ENCODE results near the gene IER5L.
A peak's percentile ranks its signal among the peaks of the same experiment; 100 is the strongest.

The IER5L gene

DNA sequence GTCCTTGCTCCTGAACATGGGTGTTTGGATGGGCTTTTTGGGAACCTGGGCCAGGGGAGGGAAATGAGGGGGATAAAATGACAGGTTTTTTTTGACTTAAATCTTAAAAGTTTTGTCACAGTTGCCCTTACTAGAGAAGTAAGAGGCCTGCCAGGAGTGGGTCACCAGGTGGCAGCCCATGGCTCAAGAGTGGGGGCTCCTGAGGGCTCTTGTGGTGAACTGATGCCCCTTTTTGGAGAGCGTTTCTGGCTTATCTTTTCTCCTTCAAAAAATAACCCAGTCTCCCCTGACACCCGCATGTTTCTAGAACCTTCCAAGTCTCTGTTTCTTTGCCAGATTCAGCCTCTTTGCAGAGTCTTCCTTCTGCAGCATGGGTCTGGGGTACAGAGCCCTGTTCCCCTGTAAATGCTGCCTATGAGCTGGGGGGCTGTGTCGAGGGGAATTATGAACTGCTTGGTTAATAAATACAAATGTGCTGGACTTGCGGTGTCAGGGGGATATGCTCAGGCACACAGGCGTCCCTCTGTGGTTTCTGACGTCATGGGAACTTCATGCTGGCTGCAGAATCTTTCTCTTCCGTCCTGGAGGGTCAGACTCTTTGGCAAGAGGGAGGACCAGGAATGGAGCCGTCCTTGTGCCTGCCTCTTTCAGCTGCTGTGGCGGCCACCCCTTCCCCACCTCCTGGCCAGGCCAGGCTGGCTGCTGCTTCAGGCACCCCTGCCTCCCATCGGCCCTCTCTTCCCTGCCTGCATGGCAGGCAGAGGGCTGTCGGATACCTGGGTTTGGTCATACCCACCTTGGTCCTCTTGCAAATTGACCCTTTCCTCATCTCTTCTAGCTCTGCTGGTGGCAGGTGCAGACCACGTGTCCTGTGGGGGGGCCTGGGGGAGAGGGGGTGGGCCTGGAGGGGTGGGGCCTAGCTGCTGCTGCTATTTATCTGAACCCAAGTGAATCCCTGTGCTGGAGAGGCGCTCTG is 36.7 kb downstream of the IER5L start:
- peak overlapping the region; percentile 99 for H3K27ac ChIP-seq (ENCODE audit: low read length)
- no peaks in the 10 kb centered on the region for H3K9me3 ChIP-seq (ENCODE audit: insufficient read depth, low read depth, low read length)
- peak overlapping the region; percentile 83; the same call in 1 of the 2 replicates for H3K9ac ChIP-seq (ENCODE audit: low read depth, low read length)
- H3K4me1 ChIP-seq (ENCODE audit: insufficient read depth, low read length) = peaks cover 45% of the 10 kb centered on the region
- H3K36me3 ChIP-seq (ENCODE audit: insufficient read depth, low read depth, low read length) = peaks cover 48% of the 10 kb centered on the region
- peak overlapping the region; percentile 71 for H3K4me3 ChIP-seq (ENCODE audit: low read length)
- H3K27me3 ChIP-seq (ENCODE audit: insufficient read depth, low read length) = no peaks in the 10 kb centered on the region

DNA sequence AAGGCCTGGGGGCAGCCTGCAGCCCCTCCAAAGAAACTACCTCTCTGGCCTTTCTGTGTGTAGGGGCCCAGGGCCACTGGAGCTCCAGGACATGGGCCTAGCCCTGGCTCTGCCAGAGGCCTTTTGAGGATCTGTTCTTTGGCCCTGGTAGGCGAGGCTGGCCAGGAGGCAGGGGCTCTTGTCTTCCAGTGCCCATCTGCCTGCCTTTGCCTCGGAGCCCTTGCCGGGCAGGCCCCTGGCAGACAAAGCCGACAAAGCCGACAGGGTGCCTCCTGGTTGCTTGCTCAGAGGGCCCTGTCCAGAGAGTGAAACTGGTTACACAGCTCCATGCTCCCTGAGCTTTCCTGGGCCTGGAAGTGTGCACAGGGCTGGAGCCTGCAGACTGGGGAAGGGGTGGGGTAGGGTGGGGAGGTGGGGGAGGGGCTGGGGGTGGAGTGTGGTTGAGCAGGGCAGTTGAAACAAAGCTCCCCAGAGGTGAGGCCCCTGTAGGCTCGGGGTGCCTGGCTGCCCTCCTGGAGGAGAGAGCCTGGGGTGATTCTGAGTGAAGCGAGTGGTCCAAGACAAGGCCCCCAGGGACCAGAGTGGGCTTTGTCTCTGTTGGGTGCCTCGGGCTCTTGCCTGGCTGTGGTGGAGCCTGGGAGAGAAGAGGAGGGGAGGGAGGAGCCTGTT is 37.5 kb downstream of the IER5L start:
- Histone ChIP-seq H3K36me3 (ENCODE audit: insufficient read depth, low read depth, low read length) (peaks cover 49% of the 10 kb centered on the region), H3K27me3 (ENCODE audit: insufficient read depth, low read length) (no peaks in the 10 kb centered on the region), H3K27ac (ENCODE audit: low read length) (peak overlapping the region; percentile 99), H3K4me1 (ENCODE audit: insufficient read depth, low read length) (peaks cover 40% of the 10 kb centered on the region), H3K9me3 (ENCODE audit: insufficient read depth, low read depth, low read length) (no peaks in the 10 kb centered on the region), H3K4me3 (ENCODE audit: low read length) (peak overlapping the region; percentile 71), H3K9ac (ENCODE audit: low read depth, low read length) (peak overlapping the region; percentile 98)

DNA sequence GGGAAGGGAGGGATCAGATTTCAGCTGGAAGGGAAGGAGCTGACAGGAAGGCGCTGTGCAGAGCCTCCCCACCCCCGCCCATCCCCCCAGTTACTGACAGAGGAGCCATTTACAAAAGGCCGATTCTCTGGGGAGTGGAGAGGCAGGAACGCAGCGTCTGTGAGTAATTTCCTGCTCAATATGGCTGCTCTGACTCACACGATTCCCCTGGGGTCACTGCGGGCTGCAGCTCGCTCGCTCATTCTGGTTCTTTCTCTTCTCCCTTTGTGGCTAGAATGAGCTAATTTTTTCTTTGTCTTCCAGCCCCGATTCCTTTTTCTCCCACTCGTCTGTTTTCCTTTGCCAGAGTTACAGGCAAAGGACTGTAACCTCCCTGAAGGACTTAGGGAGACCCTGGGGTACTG is 38.1 kb downstream of the IER5L start:
- Histone ChIP-seq H3K9me3 (ENCODE audit: insufficient read depth, low read depth, low read length) (no peaks in the 10 kb centered on the region), H3K27me3 (ENCODE audit: insufficient read depth, low read length) (no peaks in the 10 kb centered on the region), H3K4me1 (ENCODE audit: insufficient read depth, low read length) (peaks cover 35% of the 10 kb centered on the region), H3K36me3 (ENCODE audit: insufficient read depth, low read depth, low read length) (peaks cover 53% of the 10 kb centered on the region), H3K9ac (ENCODE audit: low read depth, low read length) (peak overlapping the region; percentile 98), H3K4me3 (ENCODE audit: low read length) (peak overlapping the region; percentile 71), H3K27ac (ENCODE audit: low read length) (peak overlapping the region; percentile 99)

DNA sequence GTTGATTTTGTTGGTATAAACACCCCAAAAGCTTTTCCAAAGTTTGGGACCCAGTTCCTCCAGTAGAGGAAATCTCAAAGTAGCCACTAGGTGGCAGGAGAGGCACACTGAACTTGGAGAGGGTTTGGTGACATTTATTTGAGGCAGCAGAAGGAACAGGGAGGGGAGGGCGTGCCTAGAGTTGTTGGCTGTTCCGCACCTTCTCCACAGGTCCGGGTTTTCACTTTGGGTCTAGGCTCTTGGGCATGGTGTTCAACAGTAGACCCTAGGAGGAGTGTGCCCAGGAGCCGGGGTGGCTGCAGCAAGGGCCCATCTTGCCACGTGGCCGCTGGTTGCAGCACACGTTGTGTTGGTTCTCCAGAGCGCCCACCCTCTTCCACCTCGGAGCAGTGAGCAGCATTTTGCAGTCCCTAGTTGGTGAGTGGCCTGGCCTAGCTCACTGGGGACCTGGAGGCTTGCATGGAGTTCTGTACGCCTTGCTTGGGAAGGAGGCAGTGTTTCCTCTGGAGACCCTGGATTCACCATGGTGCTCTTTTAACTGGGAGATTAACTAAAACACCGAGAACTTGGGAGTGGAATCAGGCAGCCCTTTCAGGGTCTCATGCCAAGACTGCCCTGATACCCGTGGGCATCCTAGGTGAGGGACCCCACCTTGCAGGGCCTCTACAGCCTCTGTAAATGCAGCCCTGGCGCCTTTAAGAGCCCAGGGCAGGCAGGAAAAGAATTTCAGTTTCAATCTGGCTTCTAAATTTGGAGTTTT is 38.6 kb downstream of the IER5L start:
- H3K4me3 ChIP-seq (ENCODE audit: low read length) = peak overlapping the region; percentile 71
- H3K9ac ChIP-seq (ENCODE audit: low read depth, low read length) = peak overlapping the region; percentile 98
- H3K36me3 ChIP-seq (ENCODE audit: insufficient read depth, low read depth, low read length) = peaks cover 55% of the 10 kb centered on the region
- peak overlapping the region; percentile 99 for H3K27ac ChIP-seq (ENCODE audit: low read length)
- no peaks in the 10 kb centered on the region for H3K9me3 ChIP-seq (ENCODE audit: insufficient read depth, low read depth, low read length)
- H3K4me1 ChIP-seq (ENCODE audit: insufficient read depth, low read length) = peaks cover 35% of the 10 kb centered on the region
- no peaks in the 10 kb centered on the region for H3K27me3 ChIP-seq (ENCODE audit: insufficient read depth, low read length)

DNA sequence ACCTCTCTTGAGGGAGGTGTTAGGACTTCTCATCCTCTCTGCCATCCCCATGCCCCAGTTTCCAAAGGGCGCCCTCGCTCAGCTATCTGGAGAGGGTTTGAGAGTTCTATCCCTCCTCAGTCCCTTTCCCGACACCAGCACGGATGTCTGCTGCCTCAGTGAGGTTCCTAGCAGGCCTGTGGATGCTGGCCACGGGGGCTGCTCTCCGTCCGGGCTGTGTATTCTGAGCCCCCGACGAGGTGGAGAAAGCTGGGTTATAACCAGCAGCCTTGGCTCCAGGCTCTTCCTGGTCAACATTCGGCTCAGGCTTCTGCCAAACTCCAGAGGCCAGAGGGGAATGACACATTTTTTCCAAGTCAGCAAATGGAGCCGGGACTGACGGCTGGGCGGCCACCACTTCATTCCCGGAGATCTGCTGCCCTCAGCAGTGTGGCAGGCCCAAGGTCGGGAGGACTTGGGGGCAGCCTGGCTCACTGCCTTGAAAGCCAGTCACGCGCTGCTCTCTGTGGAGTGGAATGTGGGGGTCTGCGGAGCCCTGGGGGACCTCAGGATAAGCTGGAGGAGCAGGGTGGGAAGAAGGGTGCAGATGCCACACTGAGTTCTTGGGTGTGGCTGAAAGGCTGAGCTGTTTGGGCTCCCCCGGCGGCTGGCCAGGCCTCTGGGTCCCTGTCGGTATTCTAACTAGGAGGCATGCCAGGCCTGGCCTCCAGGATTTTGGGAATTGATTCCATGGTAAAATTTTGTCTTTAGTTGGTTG is 39.4 kb downstream of the IER5L start:
- peaks cover 35% of the 10 kb centered on the region for H3K4me1 ChIP-seq (ENCODE audit: insufficient read depth, low read length)
- H3K27ac ChIP-seq (ENCODE audit: low read length) = no peak overlapping the region
- peaks cover 54% of the 10 kb centered on the region for H3K36me3 ChIP-seq (ENCODE audit: insufficient read depth, low read depth, low read length)
- H3K9me3 ChIP-seq (ENCODE audit: insufficient read depth, low read depth, low read length) = no peaks in the 10 kb centered on the region
- no peak overlapping the region for H3K9ac ChIP-seq (ENCODE audit: low read depth, low read length)
- H3K27me3 ChIP-seq (ENCODE audit: insufficient read depth, low read length) = no peaks in the 10 kb centered on the region
- H3K4me3 ChIP-seq (ENCODE audit: low read length) = no peak overlapping the region

DNA sequence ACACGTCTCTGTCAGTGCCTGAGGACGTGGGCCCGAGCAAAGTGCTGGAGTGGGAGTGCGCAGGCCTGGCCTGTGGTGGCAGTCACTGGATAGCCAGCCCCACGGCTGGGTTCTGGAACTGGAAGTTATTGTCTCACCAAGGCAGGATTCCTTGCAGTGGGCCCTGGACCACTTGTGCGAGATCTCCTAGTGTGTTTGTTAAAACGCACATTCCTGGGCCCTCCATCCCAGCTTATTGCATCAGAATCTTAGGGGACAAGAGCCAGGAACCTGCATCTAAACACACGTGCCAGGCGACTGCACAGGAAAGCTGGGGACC is 40.0 kb downstream of the IER5L start:
- peaks cover 55% of the 10 kb centered on the region for H3K36me3 ChIP-seq (ENCODE audit: insufficient read depth, low read depth, low read length)
- no peak overlapping the region for H3K27ac ChIP-seq (ENCODE audit: low read length)
- H3K4me1 ChIP-seq (ENCODE audit: insufficient read depth, low read length) = peaks cover 30% of the 10 kb centered on the region
- H3K4me3 ChIP-seq (ENCODE audit: low read length) = no peak overlapping the region
- H3K9ac ChIP-seq (ENCODE audit: low read depth, low read length) = no peak overlapping the region
- H3K9me3 ChIP-seq (ENCODE audit: insufficient read depth, low read depth, low read length) = no peaks in the 10 kb centered on the region
- H3K27me3 ChIP-seq (ENCODE audit: insufficient read depth, low read length) = no peaks in the 10 kb centered on the region

DNA sequence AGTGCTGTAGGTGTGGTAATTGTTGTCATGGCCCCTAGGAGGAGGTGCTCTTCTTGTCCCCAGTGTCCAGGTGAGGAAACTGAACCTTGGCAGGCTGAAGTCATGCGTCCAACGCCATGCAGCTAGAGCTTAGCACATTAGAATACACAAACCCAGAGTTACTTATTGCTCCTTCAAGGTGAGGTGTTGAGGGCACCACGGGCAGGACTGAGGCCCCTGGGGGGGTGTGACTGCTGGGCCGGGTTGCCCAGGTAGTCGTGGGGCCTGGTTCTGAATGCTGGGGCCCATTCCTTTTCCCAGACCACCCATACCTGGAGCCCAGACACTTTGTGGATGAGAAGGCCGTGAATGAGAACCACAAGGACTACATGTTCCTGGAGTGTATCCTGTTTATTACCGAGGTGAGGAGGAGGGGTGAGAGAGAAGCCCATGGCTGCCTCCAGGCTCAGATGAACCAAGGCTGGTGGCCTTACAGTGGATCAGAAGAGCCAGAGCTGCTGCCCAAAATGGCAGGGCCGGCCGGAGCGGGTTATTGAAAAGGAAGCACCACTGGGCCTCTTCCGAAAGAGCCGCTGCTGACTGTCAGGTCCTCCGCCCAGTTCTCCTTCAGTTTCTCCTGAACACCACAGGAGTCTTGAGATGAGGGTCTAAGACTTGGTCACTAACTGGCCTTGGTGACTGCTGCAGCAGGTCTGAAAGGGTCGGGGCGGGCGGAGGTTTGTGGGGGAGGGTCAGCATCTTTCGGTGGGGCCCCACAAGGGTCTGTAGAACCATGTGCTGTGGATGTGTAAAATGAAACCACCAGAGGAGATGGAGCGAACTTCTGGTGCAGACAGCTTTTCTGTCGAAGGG is 40.5 kb downstream of the IER5L start:
- Histone ChIP-seq H3K9ac (ENCODE audit: low read depth, low read length) (no peak overlapping the region), H3K9me3 (ENCODE audit: insufficient read depth, low read depth, low read length) (no peaks in the 10 kb centered on the region), H3K27ac (ENCODE audit: low read length) (no peak overlapping the region), H3K36me3 (ENCODE audit: insufficient read depth, low read depth, low read length) (peaks cover 56% of the 10 kb centered on the region), H3K4me3 (ENCODE audit: low read length) (no peak overlapping the region), H3K4me1 (ENCODE audit: insufficient read depth, low read length) (peaks cover 24% of the 10 kb centered on the region), H3K27me3 (ENCODE audit: insufficient read depth, low read length) (no peaks in the 10 kb centered on the region)

DNA sequence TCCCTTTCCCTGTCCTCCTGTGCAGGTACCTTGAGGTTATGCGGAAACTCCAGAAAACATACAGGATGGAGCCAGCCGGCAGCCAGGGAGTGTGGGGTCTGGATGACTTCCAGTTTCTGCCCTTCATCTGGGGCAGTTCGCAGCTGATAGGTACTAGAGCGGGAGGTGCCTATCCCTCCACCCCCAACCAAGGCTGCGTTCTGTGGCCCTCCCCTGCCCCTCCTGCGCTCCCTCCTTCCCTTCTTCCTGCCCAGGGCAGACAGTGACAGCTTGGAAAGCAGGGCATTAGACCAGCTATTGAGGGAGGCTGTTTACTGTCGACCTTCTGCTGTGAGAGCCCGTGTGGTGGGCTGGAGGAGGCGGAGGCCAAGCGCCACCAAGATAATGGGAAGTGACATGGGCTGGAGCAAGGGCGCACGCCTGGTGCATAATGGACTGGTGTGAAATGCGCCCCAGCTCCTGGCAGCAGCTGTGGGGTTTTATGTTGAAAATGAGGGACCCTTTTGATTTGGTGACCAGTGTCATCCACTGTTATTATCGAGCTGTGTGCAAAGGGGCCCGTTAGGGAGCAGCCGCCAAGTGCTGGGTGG is 41.5 kb downstream of the IER5L start:
- Histone ChIP-seq H3K9ac (ENCODE audit: low read depth, low read length) (no peak overlapping the region), H3K36me3 (ENCODE audit: insufficient read depth, low read depth, low read length) (peaks cover 53% of the 10 kb centered on the region), H3K27ac (ENCODE audit: low read length) (no peak overlapping the region), H3K9me3 (ENCODE audit: insufficient read depth, low read depth, low read length) (no peaks in the 10 kb centered on the region), H3K27me3 (ENCODE audit: insufficient read depth, low read length) (no peaks in the 10 kb centered on the region), H3K4me1 (ENCODE audit: insufficient read depth, low read length) (peaks cover 17% of the 10 kb centered on the region), H3K4me3 (ENCODE audit: low read length) (no peak overlapping the region)

DNA sequence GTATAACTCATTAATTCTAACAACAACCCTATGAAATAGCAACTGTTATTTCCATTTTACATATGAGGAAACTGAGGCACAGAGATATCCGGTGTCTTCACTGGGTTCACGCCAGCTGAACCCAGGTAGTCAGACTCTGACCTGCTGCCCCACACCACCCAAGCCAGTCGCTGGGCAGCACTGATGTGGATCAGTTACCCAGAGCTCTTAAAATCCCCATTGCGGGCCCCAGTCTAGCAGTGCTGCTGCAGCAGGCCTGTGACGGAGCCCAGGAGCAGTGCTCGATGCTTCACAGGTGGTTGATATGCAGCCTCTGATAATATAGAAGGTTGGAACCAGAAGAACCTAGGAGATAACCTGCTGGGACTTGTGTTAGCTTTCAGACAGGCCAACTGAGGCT is 42.6 kb downstream of the IER5L start:
- Histone ChIP-seq H3K4me1 (ENCODE audit: insufficient read depth, low read length) (peaks cover 9% of the 10 kb centered on the region; the same call in 1 of the 2 replicates), H3K36me3 (ENCODE audit: insufficient read depth, low read depth, low read length) (peaks cover 61% of the 10 kb centered on the region), H3K4me3 (ENCODE audit: low read length) (no peak overlapping the region), H3K9me3 (ENCODE audit: insufficient read depth, low read depth, low read length) (no peaks in the 10 kb centered on the region), H3K9ac (ENCODE audit: low read depth, low read length) (no peak overlapping the region), H3K27me3 (ENCODE audit: insufficient read depth, low read length) (no peaks in the 10 kb centered on the region), H3K27ac (ENCODE audit: low read length) (no peak overlapping the region)

DNA sequence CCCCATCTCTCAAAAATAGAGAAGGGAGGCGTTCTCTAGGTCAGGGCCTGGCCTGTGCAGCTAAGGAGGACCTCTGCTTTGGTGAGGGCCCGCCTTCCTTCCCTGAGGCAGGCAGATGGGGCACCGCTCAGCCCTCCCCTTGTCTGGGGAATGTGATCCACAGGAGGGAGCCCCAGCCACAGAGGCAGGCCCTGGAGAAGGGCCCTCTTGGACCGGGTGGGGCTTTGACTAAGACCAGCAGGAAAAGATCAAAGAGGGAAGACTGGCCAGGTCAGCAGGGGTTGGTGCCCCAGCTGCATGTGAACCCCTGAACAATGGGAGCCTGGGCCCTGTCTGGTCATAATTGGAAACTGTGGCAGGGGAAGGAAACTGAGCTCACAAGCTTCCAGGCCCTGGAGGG is 45.0 kb downstream of the IER5L start:
- Histone ChIP-seq H3K4me3 (ENCODE audit: low read length) (no peak overlapping the region), H3K9ac (ENCODE audit: low read depth, low read length) (no peak overlapping the region), H3K36me3 (ENCODE audit: insufficient read depth, low read depth, low read length) (peaks cover 77% of the 10 kb centered on the region), H3K27ac (ENCODE audit: low read length) (no peak overlapping the region), H3K27me3 (ENCODE audit: insufficient read depth, low read length) (no peaks in the 10 kb centered on the region), H3K4me1 (ENCODE audit: insufficient read depth, low read length) (no peaks in the 10 kb centered on the region; the same call in 1 of the 2 replicates), H3K9me3 (ENCODE audit: insufficient read depth, low read depth, low read length) (no peaks in the 10 kb centered on the region)

Measured in iPS-20b (cell line).